Heart right ventricle (tissue), 16 donors: Measurements from ENCODE around the gene RCOR3. TPM values are rescaled to one million over a fixed set of nuclear protein-coding genes. Genes with fewer than 3 reads are reported as not detected.

Source experiments
- ATAC-seq, 8 donors: fragments of 200-7000 bp; cut with Tn5 transposase; one replicate each; pipeline ENCODE4 v1.9.1; 2020; ENCODE audit warnings: mild to moderate bottlenecking in 8 of 8, moderate library complexity in 8 of 8, moderate number of reproducible peaks in 1 of 8
- DNase-seq, 2 donors: peaks; one replicate each; pipeline ENCODE4 v3.0.0-alpha.2; 2020
- H3K27ac ChIP-seq, 10 donors: fragments of 200-600 bp; sonication (generic) in 2 of 10; one replicate each; pipeline versions ENCODE4 v1.5.0 to v1.8.0; 2020 to 2022; ENCODE audit warnings: mild to moderate bottlenecking in 3 of 10
- H3K27me3 ChIP-seq, 7 donors: fragments of 200-600 bp; one replicate each; pipeline ENCODE4 v1.8.0; 2021 to 2022; ENCODE audit warnings: mild to moderate bottlenecking in 2 of 7
- H3K36me3 ChIP-seq, 9 donors: fragments of 200-600 bp; sonication (generic) in 1 of 9; one replicate each; pipeline versions ENCODE4 v1.5.0 to v1.8.0; 2020 to 2022; ENCODE audit warnings: mild to moderate bottlenecking in 2 of 9
- H3K4me1 ChIP-seq, 9 donors: fragments of 200-600 bp; sonication (generic) in 1 of 9; one replicate each; pipeline versions ENCODE4 v1.5.0 to v1.8.0; 2020 to 2022; ENCODE audit warnings: mild to moderate bottlenecking in 4 of 9
- H3K4me3 ChIP-seq, 10 donors: fragments of 200-600 bp; sonication (generic) in 2 of 10; one replicate each; pipeline versions ENCODE4 v1.5.0 to v1.8.0; 2020 to 2022; ENCODE audit warnings: mild to moderate bottlenecking in 7 of 10, moderate library complexity in 2 of 10
- H3K9me3 ChIP-seq, 11 donors: fragments of 200-600 bp in 10 of 11; sonication (generic) in 2 of 11; one replicate each; pipeline versions ENCODE4 v1.5.0 to v1.8.0; 2013 to 2022; ENCODE audit warnings: mild to moderate bottlenecking in 2 of 11, control low read depth in 1 of 11, moderate library complexity in 1 of 11
- CTCF ChIP-seq, 9 donors: fragments of 200-600 bp; sonication (generic) in 2 of 9; IDR thresholded peaks; one replicate each; pipeline versions ENCODE4 v1.5.0 to v1.8.0; 2021 to 2022; ENCODE audit warnings: antibody characterized with exemption in 9 of 9, mild to moderate bottlenecking in 5 of 9, moderate library complexity in 1 of 9
- WGBS, 2 donors: extraction: QIAGEN DNeasy Blood & Tissue Kit; methylation state at CpG; one replicate each; pipeline ENCODE4 v1.1.7; 2013; ENCODE audit warnings: inconsistent platforms in 1 of 2; 5-methylcytosine and 5-hydroxymethylcytosine counted together
- intact Hi-C, 10 donors: fragments of 100-400 bp; cut with DNase I; formaldehyde crosslinking; loops; one replicate each; pipeline versions ENCODE4 v1.11.1 to v1.14.2; 2022
- long read RNA-seq, 3 donors: library from polyadenylated mRNA; unstranded; transcript quantifications; one replicate each; pipeline ENCODE4 v2.0.0, GENCODE V29; 2020 to 2021
- polyA plus RNA-seq, 2 donors: library from polyadenylated mRNA; stranded (reverse); fragments of 200-250 nt; gene quantifications; one replicate each; pipeline ENCODE4 v1.2.3, GENCODE V29; 2013
- total RNA-seq, 10 donors: library from RNA; stranded (reverse); fragmentation: NEBNext Ultra II Directional in 3 of 10; extraction: Animal tissue kit (Norgen Biotek cat#: 25700) in 3 of 10; gene quantifications; one replicate each; pipeline versions ENCODE4 v1.2.1 to v1.2.4, GENCODE V29; 2021 to 2023
- donor health status: Arrhythmogenic right ventricular cardiomyopathy.
- donor health status: ischemic (EF 13 %, LVEDD 7.1; RV severe dilation, severe dysfunction).
- donor health status: healthy with polysubstance abuse.
- donor health status: DM: no; HTN: yes; CAD: no.
- donor health status: DM: no; HTN: no; CAD: no.
- donor health status: ischemic (EF 25% LVEDD 6.9; RV normal size, moderate dysfunction).
- donor health status: ischemic (EF 25% LVEDD 5.7; RV mildly dilated, moderate dysfunction).
- donor health status: healthy.
- donor health status: DM: yes; HTN: yes; CAD: no.
- donor health status: Ischemic cardiomyopathy.
- donor health status: ischemic (EF 35%, LVEDD 5.7; RV mildly dilated, moderate dysfunction).
- donor health status: nonischemic (EF 11% LVEDD 7.7; RV severe dilation, severe dysfunction).
- donor health status: DM: yes; HTN: yes; CAD: no.
- donor health status: PGD.
- donor health status: ischemic (EF 29% LVEDD 5.4; RV normal size, mild dysfunction).
- donor health status: nonischemic (EF 23%, LVEDD 6.1; RV moderate dilation, normal function).

Gene RCOR3
- total RNA-seq, result 10 to 100 TPM; 38.9 to 65.5 (median 50.5) TPM
- 10 to 100 TPM; 17.7 to 49.8 TPM for polyA plus RNA-seq
- long read RNA-seq, donor 1, full-length matches to known transcripts, result 32 of 57 reads
- long read RNA-seq, donor 1, partial matches to known transcripts, result 6 of 57 reads
- long read RNA-seq, donor 1, other reads (novel, unspliced or antisense), result 19 of 57 reads
- long read RNA-seq, donor 2, transcript RCOR3-204 (11 exons, 1,827 nt), result major isoform, 12 of 35 reads
- long read RNA-seq, donor 2, partial matches to known transcripts, result 2 of 35 reads
- long read RNA-seq, donor 2, other reads (novel, unspliced or antisense), result 15 of 35 reads
- long read RNA-seq, donor 3, transcript RCOR3-204 (11 exons, 1,827 nt), result major isoform, 35 of 105 reads
- long read RNA-seq, donor 3, transcript RCOR3-203 (12 exons, 2,041 nt), result minor isoform, 15 of 105 reads
- long read RNA-seq, donor 3, transcript RCOR3-202 (11 exons, 2,525 nt), result minor isoform, 6 of 105 reads
- long read RNA-seq, donor 3, partial matches to known transcripts, result 28 of 105 reads
- long read RNA-seq, donor 3, other reads (novel, unspliced or antisense), result 21 of 105 reads

GRCh38 chr1:211258756-211259637 is at the start of gene RCOR3:
Gene RCOR3 (plus strand): TSS chr1:211259366. CDS start chr1:211259561, 195 bp downstream.
- TF ChIP-seq CTCF (IDR thresholded peaks at IDR 0.05), result peak; percentile 25 to 76 (median 64)
- intact Hi-C loops, result no loop called here

GRCh38 chr1:211210052-211210451 is 49.1 kb upstream of the RCOR3 start:
- DNase-seq (no peak), ATAC-seq (no peak)
- H3K9me3 ChIP-seq, result peaks cover 0 to 12% (median 6%) of the 10 kb centered on the region in 11 donors
- no peaks in the 10 kb centered on the region for H3K36me3 ChIP-seq
- 73 to 80% methylated on average over 5 of the region's 5 CpGs for WGBS, 2 donors
- TF ChIP-seq CTCF (IDR thresholded peaks at IDR 0.05), result no peak
- intact Hi-C loops, result no loop called here
- no peaks in the 10 kb centered on the region for H3K4me1 ChIP-seq
- no peak overlapping the region for H3K4me3 ChIP-seq
- H3K27me3 ChIP-seq, result peaks cover 0 to 2% (median 0%) of the 10 kb centered on the region in 7 donors
- no peak overlapping the region for H3K27ac ChIP-seq

More at GRCh38 chr1:211258756-211259637, at the start of gene RCOR3:
- peak within 1 kb of the TSS; percentile 58 to 98 (median 92) for H3K4me3 ChIP-seq
- WGBS, 2 donors, result 0 to 1% methylated on average over 70 to 91 of the region's 97 CpGs
- DNase-seq, result peak; percentile 95 to 96
- peak; percentile 89 to 94 (median 92) for ATAC-seq
- H3K36me3 ChIP-seq, result peaks cover 0 to 19% (median 0%) of the 10 kb centered on the region in 9 donors
- H3K9me3 ChIP-seq, result peaks cover 0 to 3% (median 0%) of the 10 kb centered on the region in 11 donors
- H3K4me1 ChIP-seq, result peaks cover 0 to 29% (median 22%) of the 10 kb centered on the region in 9 donors
- H3K27me3 ChIP-seq, result no peaks in the 10 kb centered on the region
- peak within 1 kb of the TSS; percentile 97 to 99 (median 99) for H3K27ac ChIP-seq

GRCh38 chr1:211210965-211211364 is 48.2 kb upstream of the RCOR3 start:
- intact Hi-C loops, result no loop called here
- Histone ChIP-seq H3K27ac (no peak overlapping the region), H3K36me3 (no peaks in the 10 kb centered on the region), H3K4me3 (no peak overlapping the region), H3K27me3 (peaks cover 0 to 2% (median 0%) of the 10 kb centered on the region in 7 donors), H3K4me1 (no peaks in the 10 kb centered on the region), H3K9me3 (peaks cover 0 to 12% (median 6%) of the 10 kb centered on the region in 11 donors)
- 87 to 90% methylated on average over 6 of the region's 6 CpGs for WGBS, 2 donors
- DNase-seq (no peak), ATAC-seq (no peak)
- no peak for TF ChIP-seq CTCF (IDR thresholded peaks at IDR 0.05)

- TF ChIP-seq CTCF (IDR thresholded peaks at IDR 0.05), result no peak
- ATAC-seq, result no peak
- no peak for DNase-seq
- Histone ChIP-seq H3K4me1 (no peaks in the 10 kb centered on the region), H3K27me3 (peaks cover 0 to 2% (median 0%) of the 10 kb centered on the region in 7 donors), H3K9me3 (peaks cover 0 to 3% (median 0%) of the 10 kb centered on the region in 11 donors), H3K27ac (no peak overlapping the region), H3K36me3 (no peaks in the 10 kb centered on the region), H3K4me3 (no peak overlapping the region)
- WGBS, 2 donors, result 92% methylated on average over 2 of the region's 2 CpGs
- intact Hi-C loops, result no loop called here
Observed at GRCh38 chr1:211213702-211214101, 45.5 kb upstream of the RCOR3 start.
